ENCODE data around the gene BACE1-AS. TPM values are rescaled to one million over a fixed set of nuclear protein-coding genes. Genes with fewer than 3 reads are reported as not detected.

The BACE1-AS gene
- total RNA-seq, 1 experiment from 2014 or later: 6.9 TPM

GRCh38 chr11:117305145-117305544 is 14.0 kb downstream of the BACE1-AS start:
- POLR2A ChIA-PET: interaction anchor here (1.3 kb wide), 1 partner anchor 9 kb away, joined by 3 read pairs; no protein-coding TSS in a partner anchor
- no peak overlapping the region for H3K4me3 Mint-ChIP-seq (ENCODE audit: unreplicated experiment)
- CTCF ChIA-PET: interaction anchor here (0.7 kb wide), 2 partner anchors 19 to 29 kb away, joined by 3 to 4 read pairs; no protein-coding TSS in a partner anchor
- no peak for DNase-seq (ENCODE audit: unreplicated experiment)
- intact Hi-C loops (cut with micrococcal nuclease): no loop called here
- TF ChIP-seq CTCF (IDR thresholded peaks at IDR 0.05; ENCODE audit: unreplicated experiment): no peak
- H3K4me1 Mint-ChIP-seq (ENCODE audit: insufficient read depth, unreplicated experiment): peaks cover 6% of the 10 kb centered on the region
- H3K27ac Mint-ChIP-seq (ENCODE audit: low read depth, unreplicated experiment): no peak overlapping the region
- no peaks in the 10 kb centered on the region for H3K27me3 Mint-ChIP-seq (ENCODE audit: insufficient read depth, unreplicated experiment)
- peaks cover 9% of the 10 kb centered on the region for H3K36me3 Mint-ChIP-seq (ENCODE audit: insufficient read depth, unreplicated experiment)
- H3K9me3 Mint-ChIP-seq (ENCODE audit: unreplicated experiment): no peaks in the 10 kb centered on the region
- no TSS peak for BruUV-seq (replicated peaks)

GRCh38 chr11:117309310-117309709 is 18.2 kb downstream of the BACE1-AS start:
- H3K4me3 Mint-ChIP-seq (ENCODE audit: unreplicated experiment): no peak overlapping the region
- H3K9me3 Mint-ChIP-seq (ENCODE audit: unreplicated experiment): no peaks in the 10 kb centered on the region
- no peaks in the 10 kb centered on the region for H3K4me1 Mint-ChIP-seq (ENCODE audit: insufficient read depth, unreplicated experiment)
- TF ChIP-seq CTCF (IDR thresholded peaks at IDR 0.05; ENCODE audit: unreplicated experiment): no peak
- no peak for DNase-seq (ENCODE audit: unreplicated experiment)
- H3K36me3 Mint-ChIP-seq (ENCODE audit: insufficient read depth, unreplicated experiment): peaks cover 5% of the 10 kb centered on the region
- no peaks in the 10 kb centered on the region for H3K27me3 Mint-ChIP-seq (ENCODE audit: insufficient read depth, unreplicated experiment)
- BruUV-seq (replicated peaks): no TSS peak
- no peak overlapping the region for H3K27ac Mint-ChIP-seq (ENCODE audit: low read depth, unreplicated experiment)
- CTCF ChIA-PET: interaction anchor here (0.7 kb wide), 1 partner anchor 391 kb away, joined by 3 read pairs; no protein-coding TSS in a partner anchor
- POLR2A ChIA-PET: interaction anchor here (1.4 kb wide), 1 partner anchor 11 kb away, joined by 3 read pairs; no protein-coding TSS in a partner anchor
- intact Hi-C loops (cut with micrococcal nuclease): no loop called here

GRCh38 chr11:117313091-117313490 is 21.9 kb downstream of the BACE1-AS start:
- Mint-ChIP-seq H3K4me3 (ENCODE audit: unreplicated experiment) (no peak overlapping the region), H3K9me3 (ENCODE audit: unreplicated experiment) (no peaks in the 10 kb centered on the region), H3K36me3 (ENCODE audit: insufficient read depth, unreplicated experiment) (peaks cover 6% of the 10 kb centered on the region), H3K4me1 (ENCODE audit: insufficient read depth, unreplicated experiment) (peaks cover 6% of the 10 kb centered on the region), H3K27me3 (ENCODE audit: insufficient read depth, unreplicated experiment) (no peaks in the 10 kb centered on the region), H3K27ac (ENCODE audit: low read depth, unreplicated experiment) (no peak overlapping the region)
- no peak for DNase-seq (ENCODE audit: unreplicated experiment)
- CTCF ChIA-PET: interaction anchor here (0.7 kb wide), 1 partner anchor 76 kb away, joined by 4 read pairs; no protein-coding TSS in a partner anchor
- no TSS peak for BruUV-seq (replicated peaks)
- no peak for TF ChIP-seq CTCF (IDR thresholded peaks at IDR 0.05; ENCODE audit: unreplicated experiment)
- POLR2A ChIA-PET: no interaction called here
- intact Hi-C loops (cut with micrococcal nuclease): no loop called here

- no peak for DNase-seq (ENCODE audit: unreplicated experiment)
- no TSS peak for BruUV-seq (replicated peaks)
- Mint-ChIP-seq H3K27me3 (ENCODE audit: insufficient read depth, unreplicated experiment) (no peaks in the 10 kb centered on the region), H3K27ac (ENCODE audit: low read depth, unreplicated experiment) (peak overlapping the region; percentile 27), H3K4me3 (ENCODE audit: unreplicated experiment) (peak overlapping the region; percentile 83), H3K9me3 (ENCODE audit: unreplicated experiment) (no peaks in the 10 kb centered on the region), H3K36me3 (ENCODE audit: insufficient read depth, unreplicated experiment) (peaks cover 6% of the 10 kb centered on the region), H3K4me1 (ENCODE audit: insufficient read depth, unreplicated experiment) (peaks cover 8% of the 10 kb centered on the region)
- ChIA-PET CTCF (interaction anchor here (0.6 to 0.7 kb wide), 2 partner anchors 53 to 77 kb away, joined by 3 to 4 read pairs; no protein-coding TSS in a partner anchor), POLR2A (interaction anchor here (0.6 to 3.1 kb wide), 3 partner anchors 14 to 137 kb away, joined by 3 to 25 read pairs (median 3); partner anchors contain the start of gene CEP164)
- intact Hi-C loops (cut with micrococcal nuclease): no loop called here
- no peak for TF ChIP-seq CTCF (IDR thresholded peaks at IDR 0.05; ENCODE audit: unreplicated experiment)
These were observed 23.0 kb downstream of the BACE1-AS start for GRCh38 chr11:117313828-117314768.
